Suprapubic skin (tissue), 4 donors: ENCODE data around the gene ACAP3.

ENCODE experiments used
- EP300 ChIP-seq: sonication (generic); formaldehyde crosslinking; IDR thresholded peaks from one replicate; pipeline ENCODE4 v1.6.1; 2017; ENCODE audit warnings: antibody characterized with exemption
- POLR2A ChIP-seq, 2 donors: fragments of 450-650 bp; IDR thresholded peaks; one replicate each; pipeline ENCODE4 v1.6.1; 2017; ENCODE audit warnings: antibody characterized with exemption in 2 of 2, mild to moderate bottlenecking in 2 of 2, moderate library complexity in 2 of 2
- POLR2AphosphoS5 ChIP-seq, 3 donors: sonication (generic); formaldehyde crosslinking; IDR thresholded peaks; one replicate each; pipeline ENCODE4 v1.6.1; 2017; ENCODE audit warnings: antibody characterized with exemption in 3 of 3
- TF ChIP-seq, protein P1 (sequence below), 2 donors: fragments of 200-600 bp in 1 of 2; fragments of 450-650 bp in 1 of 2; sonication (generic) in 1 of 2; IDR thresholded peaks; one replicate each; pipeline ENCODE4 v1.5.1; 2016 to 2019; ENCODE audit warnings: antibody characterized with exemption in 2 of 2, mild to moderate bottlenecking in 1 of 2, moderate library complexity in 1 of 2

DNA sequence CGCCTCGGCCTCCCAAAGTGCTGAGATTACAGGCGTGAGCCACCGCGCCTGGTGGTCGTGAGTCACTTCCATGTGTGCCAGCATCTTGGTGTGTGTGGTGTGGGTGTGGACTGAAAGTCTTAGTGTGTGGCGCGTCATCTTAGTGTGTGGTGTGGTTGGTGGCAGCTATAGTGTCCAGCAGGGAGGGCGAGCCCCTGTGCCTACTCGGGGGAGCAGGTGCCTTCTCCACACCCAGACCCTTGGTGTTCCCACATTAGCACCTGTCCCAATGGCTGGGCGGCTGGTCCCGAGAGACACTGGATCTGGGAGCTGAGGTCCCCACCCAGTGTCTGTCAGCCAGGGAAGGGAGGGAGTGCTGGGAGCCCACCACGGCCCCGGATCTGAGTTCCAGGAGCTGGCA, 24.7 kb downstream of the ACAP3 start:
- TF ChIP-seq, protein P1, sequence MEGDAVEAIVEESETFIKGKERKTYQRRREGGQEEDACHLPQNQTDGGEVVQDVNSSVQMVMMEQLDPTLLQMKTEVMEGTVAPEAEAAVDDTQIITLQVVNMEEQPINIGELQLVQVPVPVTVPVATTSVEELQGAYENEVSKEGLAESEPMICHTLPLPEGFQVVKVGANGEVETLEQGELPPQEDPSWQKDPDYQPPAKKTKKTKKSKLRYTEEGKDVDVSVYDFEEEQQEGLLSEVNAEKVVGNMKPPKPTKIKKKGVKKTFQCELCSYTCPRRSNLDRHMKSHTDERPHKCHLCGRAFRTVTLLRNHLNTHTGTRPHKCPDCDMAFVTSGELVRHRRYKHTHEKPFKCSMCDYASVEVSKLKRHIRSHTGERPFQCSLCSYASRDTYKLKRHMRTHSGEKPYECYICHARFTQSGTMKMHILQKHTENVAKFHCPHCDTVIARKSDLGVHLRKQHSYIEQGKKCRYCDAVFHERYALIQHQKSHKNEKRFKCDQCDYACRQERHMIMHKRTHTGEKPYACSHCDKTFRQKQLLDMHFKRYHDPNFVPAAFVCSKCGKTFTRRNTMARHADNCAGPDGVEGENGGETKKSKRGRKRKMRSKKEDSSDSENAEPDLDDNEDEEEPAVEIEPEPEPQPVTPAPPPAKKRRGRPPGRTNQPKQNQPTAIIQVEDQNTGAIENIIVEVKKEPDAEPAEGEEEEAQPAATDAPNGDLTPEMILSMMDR (IDR thresholded peaks at IDR 0.05), result no peak
- no peak for TF ChIP-seq EP300
- TF ChIP-seq POLR2A (IDR thresholded peaks at IDR 0.05), result no peak
- no peak for TF ChIP-seq POLR2AphosphoS5 (IDR thresholded peaks at IDR 0.05)
